Myocyte (in vitro differentiated cells): Measurements from ENCODE around the gene NAV3. TPM values are rescaled to one million over a fixed set of nuclear protein-coding genes. Genes with fewer than 3 reads are reported as not detected.

Source experiments
- DNase-seq: peaks from one replicate; pipeline ENCODE4 v3.0.0-alpha.2; 2012; ENCODE audit warnings: low read depth
- total RNA-seq: library from RNA; depleted of rRNA; stranded (reverse); fragments of >200 nt; gene quantifications from 2 replicates; pipeline ENCODE4 v1.2.3, GENCODE V29; 2014

The NAV3 gene
- total RNA-seq, 1 donor from 2014 or later: 70.5 TPM

- no peak for DNase-seq
Observed at GRCh38 chr12:77923882-77924281, 93.2 kb downstream of the NAV3 start.

- peak; percentile 57 for DNase-seq
Observed at GRCh38 chr12:77924703-77925102, 94.0 kb downstream of the NAV3 start.

- peak; percentile 95 for DNase-seq
Observed at GRCh38 chr12:77925536-77926108, 94.9 kb downstream of the NAV3 start.

GRCh38 chr12:77928078-77928477 lies 97.4 kb downstream of the NAV3 start:
- no peak for DNase-seq

- no peak for DNase-seq
Observed at GRCh38 chr12:77932216-77932615, 101.5 kb downstream of the NAV3 start.

GRCh38 chr12:77938301-77938700 lies 107.6 kb downstream of the NAV3 start:
- no peak for DNase-seq

- peak; percentile 74 for DNase-seq
Observed at GRCh38 chr12:77940011-77940423, 109.3 kb downstream of the NAV3 start.

- DNase-seq: peak; percentile 42
Observed at GRCh38 chr12:77940567-77940966, 109.9 kb downstream of the NAV3 start.

GRCh38 chr12:77941401-77941800 lies 110.7 kb downstream of the NAV3 start:
- peak; percentile 43 for DNase-seq

- DNase-seq: peak; percentile 51
Observed at GRCh38 chr12:77943466-77943865, 112.8 kb downstream of the NAV3 start.

- DNase-seq: peak; percentile 31
Observed at GRCh38 chr12:77946541-77947061, 115.9 kb downstream of the NAV3 start.

GRCh38 chr12:77947330-77947729 lies 116.6 kb downstream of the NAV3 start:
- peak; percentile 46 for DNase-seq

GRCh38 chr12:77947746-77948145 lies 117.1 kb downstream of the NAV3 start:
- DNase-seq: no peak

- no peak for DNase-seq
Observed at GRCh38 chr12:77949943-77950342, 119.2 kb downstream of the NAV3 start.

GRCh38 chr12:77953528-77954205 lies 123.0 kb downstream of the NAV3 start:
- DNase-seq: no peak

GRCh38 chr12:77954206-77954555 lies 123.5 kb downstream of the NAV3 start:
- no peak for DNase-seq

- no peak for DNase-seq
Observed at GRCh38 chr12:77957062-77957461, 126.4 kb downstream of the NAV3 start.

GRCh38 chr12:77963576-77964178 lies 133.0 kb downstream of the NAV3 start:
- no peak for DNase-seq

GRCh38 chr12:77965790-77966189 lies 135.1 kb downstream of the NAV3 start:
- DNase-seq: no peak

GRCh38 chr12:77968021-77968420 lies 137.3 kb downstream of the NAV3 start:
- DNase-seq: peak; percentile 38

- no peak for DNase-seq
Observed at GRCh38 chr12:77968571-77968970, 137.9 kb downstream of the NAV3 start.

- no peak for DNase-seq
Observed at GRCh38 chr12:77973579-77973978, 142.9 kb downstream of the NAV3 start.

- DNase-seq: no peak
Observed at GRCh38 chr12:77974645-77975044, 144.0 kb downstream of the NAV3 start.
